Trophoblast cell (in vitro differentiated cells and primary cell): Measurements from ENCODE around the gene MAST4.

Source experiments
- DNase-seq, 2 donors: peaks; one replicate each; pipeline ENCODE4 v3.0.0-alpha.2; 2016
- H2AFZ ChIP-seq: 2 replicates; pipeline ENCODE4 v1.6.1; 2013; ENCODE audit warnings: low read length, moderate library complexity, mild to moderate bottlenecking; ENCODE audit not compliant: insufficient read depth, poor library complexity
- H2AK5ac ChIP-seq: 2 replicates; pipeline ENCODE4 v1.6.1; 2013; ENCODE audit warnings: mild to moderate bottlenecking, low read length
- H2BK120ac ChIP-seq: 2 replicates; pipeline ENCODE4 v1.6.1; 2013; ENCODE audit warnings: low read length, mild to moderate bottlenecking, moderate library complexity; ENCODE audit not compliant: insufficient read depth, poor library complexity
- H2BK12ac ChIP-seq: 2 replicates; pipeline ENCODE4 v1.6.1; 2013; ENCODE audit warnings: mild to moderate bottlenecking, low read length, moderate library complexity
- H2BK5ac ChIP-seq: 2 replicates; pipeline ENCODE4 v1.6.1; 2013; ENCODE audit warnings: low read length, low read depth, moderate library complexity, mild to moderate bottlenecking; ENCODE audit not compliant: poor library complexity
- H3K14ac ChIP-seq: 2 replicates; pipeline ENCODE4 v1.6.1; 2013; ENCODE audit warnings: mild to moderate bottlenecking, low read length
- H3K18ac ChIP-seq: 2 replicates; pipeline ENCODE4 v1.6.1; 2013; ENCODE audit warnings: mild to moderate bottlenecking, low read length
- H3K23ac ChIP-seq: 2 replicates; pipeline ENCODE4 v1.6.1; 2013; ENCODE audit warnings: low read length
- H3K27ac ChIP-seq: 2 replicates; pipeline ENCODE4 v1.5.1; 2013; ENCODE audit warnings: low read depth, mild to moderate bottlenecking, inconsistent platforms, low read length, moderate library complexity
- H3K27me3 ChIP-seq: 2 replicates; pipeline ENCODE4 v1.6.1; 2013; ENCODE audit warnings: inconsistent platforms, mild to moderate bottlenecking, low read length, moderate library complexity; ENCODE audit not compliant: insufficient read depth
- H3K36me3 ChIP-seq, 2 experiments: 1 replicate in 1 of 2; 2 replicates in 1 of 2; pipeline ENCODE4 v1.6.1; 2013; ENCODE audit warnings: low read length in 2 of 2, mild to moderate bottlenecking in 2 of 2, moderate library complexity in 1 of 2; ENCODE audit not compliant: insufficient read depth in 2 of 2, control insufficient read depth in 1 of 2
- H3K4ac ChIP-seq: 2 replicates; pipeline ENCODE4 v1.6.1; 2013; ENCODE audit warnings: low read depth, mild to moderate bottlenecking, low read length, moderate library complexity
- H3K4me1 ChIP-seq, 2 experiments: 1 replicate in 1 of 2; 2 replicates in 1 of 2; pipeline ENCODE4 v1.6.1; 2013; ENCODE audit warnings: low read length in 2 of 2, mild to moderate bottlenecking in 2 of 2, moderate library complexity in 1 of 2; ENCODE audit not compliant: insufficient read depth in 2 of 2, control insufficient read depth in 1 of 2
- H3K4me2 ChIP-seq: 2 replicates; pipeline ENCODE4 v1.6.1; 2013; ENCODE audit warnings: inconsistent platforms, mild to moderate bottlenecking, low read length, moderate library complexity
- H3K4me3 ChIP-seq: 2 replicates; pipeline ENCODE4 v1.5.1; 2013; ENCODE audit warnings: mild to moderate bottlenecking, low read depth, low read length, inconsistent platforms
- H3K79me1 ChIP-seq: one replicate; pipeline ENCODE4 v1.6.1; 2013; ENCODE audit warnings: low read length
- H3K79me2 ChIP-seq: 2 replicates; pipeline ENCODE4 v1.6.1; 2013; ENCODE audit warnings: low read length, mild to moderate bottlenecking; ENCODE audit not compliant: control insufficient read depth, insufficient read depth, poor library complexity
- H3K9ac ChIP-seq: 2 replicates; pipeline ENCODE4 v1.6.1; 2013; ENCODE audit warnings: mild to moderate bottlenecking, low read length
- H3K9me3 ChIP-seq: 2 replicates; pipeline ENCODE4 v1.6.1; 2013; ENCODE audit warnings: low read depth, mild to moderate bottlenecking, control low read depth, inconsistent platforms, low read length; ENCODE audit not compliant: insufficient read depth
- H4K12ac ChIP-seq: 2 replicates; pipeline ENCODE4 v1.6.1; 2013; ENCODE audit warnings: low read depth, mild to moderate bottlenecking, low read length, moderate library complexity
- H4K8ac ChIP-seq: 2 replicates; pipeline ENCODE4 v1.6.1; 2013; ENCODE audit warnings: low read depth, mild to moderate bottlenecking, low read length, moderate library complexity
- H4K91ac ChIP-seq: one replicate; pipeline ENCODE4 v1.6.1; 2013; ENCODE audit warnings: low read depth, mild to moderate bottlenecking, low read length, moderate library complexity
- WGBS: extraction: QIAGEN DNeasy Blood & Tissue Kit; methylation state at CpG from one replicate; pipeline ENCODE4 v1.1.7; 2013; ENCODE audit warnings: missing lambda C conversion rate; ENCODE audit not compliant: insufficient read length, insufficient coverage; ENCODE audit errors: extremely low coverage; 5-methylcytosine and 5-hydroxymethylcytosine counted together

The MAST4 gene

GRCh38 chr5:66609615-66610014, 13.4 kb downstream of the MAST4 start:
- Histone ChIP-seq H4K8ac (no peak overlapping the region), H3K9ac (no peak overlapping the region), H3K4me2 (no peak overlapping the region), H3K79me1 (no peaks in the 10 kb centered on the region), H3K4ac (no peak overlapping the region), H3K9me3 (no peaks in the 10 kb centered on the region), H3K79me2 (no peaks in the 10 kb centered on the region), H3K14ac (no peak overlapping the region), H3K36me3 (no peaks in the 10 kb centered on the region), H3K4me1 (no peaks in the 10 kb centered on the region), H2BK12ac (no peak overlapping the region), H2BK120ac (no peak overlapping the region), H3K18ac (no peak overlapping the region), H3K27me3 (no peaks in the 10 kb centered on the region), H3K4me3 (no peak overlapping the region), H2AFZ (no peak overlapping the region), H4K12ac (no peak overlapping the region), H3K23ac (no peak overlapping the region), H3K27ac (no peak overlapping the region), H2BK5ac (no peak overlapping the region), H2AK5ac (no peak overlapping the region), H4K91ac (no peak overlapping the region)
- DNase-seq: no peak

- H3K27me3 ChIP-seq: no peaks in the 10 kb centered on the region
- H3K9me3 ChIP-seq: no peaks in the 10 kb centered on the region
- no peak overlapping the region for H4K12ac ChIP-seq
- no peaks in the 10 kb centered on the region for H3K79me1 ChIP-seq
- H2AFZ ChIP-seq: no peak overlapping the region
- no peak overlapping the region for H2BK5ac ChIP-seq
- no peak overlapping the region for H4K8ac ChIP-seq
- no peaks in the 10 kb centered on the region for H3K4me1 ChIP-seq
- WGBS: no CpG with 5 or more reads among the region's 5 CpGs
- H3K4me3 ChIP-seq: no peak overlapping the region
- H3K18ac ChIP-seq: no peak overlapping the region
- no peak overlapping the region for H3K27ac ChIP-seq
- H2AK5ac ChIP-seq: no peak overlapping the region
- H2BK120ac ChIP-seq: no peak overlapping the region
- H3K4ac ChIP-seq: no peak overlapping the region
- H3K9ac ChIP-seq: no peak overlapping the region
- no peak overlapping the region for H3K14ac ChIP-seq
- no peaks in the 10 kb centered on the region for H3K79me2 ChIP-seq
- DNase-seq: no peak
- no peak overlapping the region for H3K4me2 ChIP-seq
- no peak overlapping the region for H4K91ac ChIP-seq
- no peak overlapping the region for H2BK12ac ChIP-seq
- H3K36me3 ChIP-seq: no peaks in the 10 kb centered on the region
- no peak overlapping the region for H3K23ac ChIP-seq
Measured at GRCh38 chr5:66612226-66612625, 16.0 kb downstream of the MAST4 start.

- H3K4me2 ChIP-seq: no peak overlapping the region
- H3K79me2 ChIP-seq: no peaks in the 10 kb centered on the region
- H3K79me1 ChIP-seq: no peaks in the 10 kb centered on the region
- no peak overlapping the region for H3K18ac ChIP-seq
- H2AFZ ChIP-seq: no peak overlapping the region
- H4K8ac ChIP-seq: no peak overlapping the region
- no peaks in the 10 kb centered on the region for H3K4me1 ChIP-seq
- H3K4ac ChIP-seq: no peak overlapping the region
- no peaks in the 10 kb centered on the region for H3K27me3 ChIP-seq
- no peaks in the 10 kb centered on the region for H3K9me3 ChIP-seq
- no peaks in the 10 kb centered on the region for H3K36me3 ChIP-seq
- H3K23ac ChIP-seq: no peak overlapping the region
- no peak overlapping the region for H4K12ac ChIP-seq
- H2BK120ac ChIP-seq: no peak overlapping the region
- no peak overlapping the region for H3K14ac ChIP-seq
- no peak overlapping the region for H3K4me3 ChIP-seq
- DNase-seq: no peak
- no peak overlapping the region for H3K27ac ChIP-seq
- H4K91ac ChIP-seq: no peak overlapping the region
- H2BK5ac ChIP-seq: no peak overlapping the region
- H2BK12ac ChIP-seq: no peak overlapping the region
- no peak overlapping the region for H2AK5ac ChIP-seq
- WGBS: no CpG with 5 or more reads among the region's 3 CpGs
- no peak overlapping the region for H3K9ac ChIP-seq
Measured at GRCh38 chr5:66615136-66615535, 18.9 kb downstream of the MAST4 start.

GRCh38 chr5:66615894-66616293, 19.7 kb downstream of the MAST4 start:
- Histone ChIP-seq H3K4me1 (no peaks in the 10 kb centered on the region), H2BK120ac (no peak overlapping the region), H3K79me1 (no peaks in the 10 kb centered on the region), H3K4ac (no peak overlapping the region), H2AK5ac (no peak overlapping the region), H4K91ac (no peak overlapping the region), H3K9me3 (no peaks in the 10 kb centered on the region), H3K4me2 (no peak overlapping the region), H2BK12ac (no peak overlapping the region), H3K4me3 (no peak overlapping the region), H2BK5ac (no peak overlapping the region), H4K12ac (no peak overlapping the region), H3K14ac (no peak overlapping the region), H3K9ac (no peak overlapping the region), H3K79me2 (no peaks in the 10 kb centered on the region), H3K27ac (no peak overlapping the region), H3K36me3 (no peaks in the 10 kb centered on the region), H3K23ac (no peak overlapping the region), H2AFZ (no peak overlapping the region), H4K8ac (no peak overlapping the region), H3K27me3 (no peaks in the 10 kb centered on the region), H3K18ac (no peak overlapping the region)
- WGBS: no CpG with 5 or more reads among the region's 4 CpGs
- no peak for DNase-seq
